Stimulated activated memory B cell treated with anti-CD40 and anti-IgM and Interleukin-4, amounts not matched to agents 10 μg/mL and 1 μg/mL and 100 μg/mL, for 72 hours (primary cell): ENCODE results near the gene NT5C1B.

Experiments
- ATAC-seq: fragments of 150-1000 bp; cut with Tn5 transposase; 2 replicates; pipeline ENCODE4 v1.10.0; 2021
- H3K27ac Mint-ChIP-seq: one replicate; pipeline ENCODE4 v1.8.0; 2022; ENCODE audit warnings: mild to moderate bottlenecking, mixed read lengths
- H3K27me3 Mint-ChIP-seq: one replicate; pipeline ENCODE4 v1.8.0; 2022; ENCODE audit warnings: mixed read lengths
- H3K36me3 Mint-ChIP-seq: one replicate; pipeline ENCODE4 v1.8.0; 2022; ENCODE audit warnings: mixed read lengths
- H3K4me1 Mint-ChIP-seq: one replicate; pipeline ENCODE4 v1.8.0; 2022; ENCODE audit warnings: mixed read lengths
- H3K4me3 Mint-ChIP-seq: one replicate; pipeline ENCODE4 v1.8.0; 2022; ENCODE audit warnings: mild to moderate bottlenecking, moderate library complexity, mixed read lengths
- H3K9me3 Mint-ChIP-seq: one replicate; pipeline ENCODE4 v1.8.0; 2022; ENCODE audit warnings: mixed read lengths

NT5C1B gene

GRCh38 chr2:18548621-18549020, 40.7 kb downstream of the NT5C1B start:
- no peaks in the 10 kb centered on the region for H3K9me3 Mint-ChIP-seq
- H3K27me3 Mint-ChIP-seq, result no peaks in the 10 kb centered on the region
- peaks cover 13% of the 10 kb centered on the region for H3K36me3 Mint-ChIP-seq
- H3K4me1 Mint-ChIP-seq, result peaks cover 49% of the 10 kb centered on the region
- no peak overlapping the region for H3K27ac Mint-ChIP-seq
- ATAC-seq, result no peak
- H3K4me3 Mint-ChIP-seq, result no peak overlapping the region

GRCh38 chr2:18546567-18546966, 42.8 kb downstream of the NT5C1B start:
- peaks cover 34% of the 10 kb centered on the region for H3K4me1 Mint-ChIP-seq
- peaks cover 2% of the 10 kb centered on the region for H3K9me3 Mint-ChIP-seq
- peaks cover 16% of the 10 kb centered on the region for H3K36me3 Mint-ChIP-seq
- H3K27me3 Mint-ChIP-seq, result no peaks in the 10 kb centered on the region
- ATAC-seq, result no peak
- H3K27ac Mint-ChIP-seq, result no peak overlapping the region
- no peak overlapping the region for H3K4me3 Mint-ChIP-seq

DNA sequence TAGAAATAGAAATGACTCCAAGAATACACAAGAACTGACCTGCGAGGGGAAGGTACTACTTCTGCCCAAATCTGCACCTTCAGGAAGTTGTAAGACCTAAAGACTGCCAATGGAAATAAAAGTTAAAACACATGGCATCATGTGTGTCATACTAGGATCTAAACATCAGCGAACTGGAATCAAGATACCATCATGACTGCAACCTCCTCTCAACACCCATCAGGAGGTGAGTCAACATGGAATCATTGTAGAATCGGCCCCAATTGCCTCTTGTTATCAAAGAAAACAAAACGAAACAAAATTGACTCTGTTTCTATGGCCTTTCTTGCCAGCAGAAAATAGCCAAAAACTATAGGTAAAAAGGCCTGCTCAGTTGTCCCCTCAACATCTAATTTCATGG, 44.0 kb downstream of the NT5C1B start:
- ATAC-seq, result no peak
- Mint-ChIP-seq H3K4me3 (no peak overlapping the region), H3K9me3 (peaks cover 8% of the 10 kb centered on the region), H3K27ac (no peak overlapping the region), H3K27me3 (no peaks in the 10 kb centered on the region), H3K36me3 (peaks cover 25% of the 10 kb centered on the region), H3K4me1 (peaks cover 31% of the 10 kb centered on the region)

DNA sequence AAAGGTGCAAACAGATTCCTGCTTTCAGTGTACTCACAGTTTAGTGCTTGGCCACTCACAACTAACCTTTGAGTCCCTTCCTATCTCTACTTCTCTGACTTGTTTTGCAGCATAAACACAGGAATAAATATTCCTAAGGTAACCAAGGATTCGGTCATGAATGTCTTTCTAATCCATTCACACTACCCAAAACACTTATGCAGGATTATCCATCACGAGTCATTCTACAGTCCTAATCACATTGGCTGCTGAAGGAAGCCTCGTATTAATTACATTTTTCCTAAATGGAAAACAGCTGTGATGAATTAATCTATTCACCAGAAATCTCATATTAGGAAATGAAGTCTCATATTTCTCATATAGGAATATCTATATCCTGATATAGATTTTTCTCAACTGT, 45.2 kb downstream of the NT5C1B start:
- Mint-ChIP-seq H3K27me3 (no peaks in the 10 kb centered on the region), H3K9me3 (peaks cover 8% of the 10 kb centered on the region), H3K4me3 (no peak overlapping the region), H3K36me3 (peaks cover 21% of the 10 kb centered on the region), H3K4me1 (peaks cover 21% of the 10 kb centered on the region), H3K27ac (no peak overlapping the region)
- ATAC-seq, result no peak

- H3K4me3 Mint-ChIP-seq, result no peak overlapping the region
- peaks cover under 1% of the 10 kb centered on the region for H3K4me1 Mint-ChIP-seq
- no peak for ATAC-seq
- H3K27ac Mint-ChIP-seq, result no peak overlapping the region
- peaks cover 8% of the 10 kb centered on the region for H3K9me3 Mint-ChIP-seq
- H3K36me3 Mint-ChIP-seq, result peaks cover 16% of the 10 kb centered on the region
- H3K27me3 Mint-ChIP-seq, result peaks cover 3% of the 10 kb centered on the region
These were observed 48.5 kb downstream of the NT5C1B start for GRCh38 chr2:18540872-18541271.

GRCh38 chr2:18536697-18537096, 52.7 kb downstream of the NT5C1B start:
- Mint-ChIP-seq H3K4me3 (no peak overlapping the region), H3K27me3 (peaks cover 16% of the 10 kb centered on the region), H3K4me1 (no peaks in the 10 kb centered on the region), H3K36me3 (peaks cover 12% of the 10 kb centered on the region), H3K27ac (no peak overlapping the region), H3K9me3 (peaks cover 5% of the 10 kb centered on the region)
- no peak for ATAC-seq

GRCh38 chr2:18536100-18536499, 53.3 kb downstream of the NT5C1B start:
- H3K9me3 Mint-ChIP-seq, result peaks cover 5% of the 10 kb centered on the region
- peaks cover 6% of the 10 kb centered on the region for H3K36me3 Mint-ChIP-seq
- H3K4me1 Mint-ChIP-seq, result no peaks in the 10 kb centered on the region
- H3K27ac Mint-ChIP-seq, result no peak overlapping the region
- peaks cover 16% of the 10 kb centered on the region for H3K27me3 Mint-ChIP-seq
- H3K4me3 Mint-ChIP-seq, result no peak overlapping the region
- ATAC-seq, result no peak

- no peak for ATAC-seq
- Mint-ChIP-seq H3K4me1 (no peaks in the 10 kb centered on the region), H3K4me3 (no peak overlapping the region), H3K27me3 (peaks cover 16% of the 10 kb centered on the region), H3K27ac (no peak overlapping the region), H3K36me3 (no peaks in the 10 kb centered on the region), H3K9me3 (no peaks in the 10 kb centered on the region)
These were observed 58.2 kb downstream of the NT5C1B start for GRCh38 chr2:18531194-18531593.

DNA sequence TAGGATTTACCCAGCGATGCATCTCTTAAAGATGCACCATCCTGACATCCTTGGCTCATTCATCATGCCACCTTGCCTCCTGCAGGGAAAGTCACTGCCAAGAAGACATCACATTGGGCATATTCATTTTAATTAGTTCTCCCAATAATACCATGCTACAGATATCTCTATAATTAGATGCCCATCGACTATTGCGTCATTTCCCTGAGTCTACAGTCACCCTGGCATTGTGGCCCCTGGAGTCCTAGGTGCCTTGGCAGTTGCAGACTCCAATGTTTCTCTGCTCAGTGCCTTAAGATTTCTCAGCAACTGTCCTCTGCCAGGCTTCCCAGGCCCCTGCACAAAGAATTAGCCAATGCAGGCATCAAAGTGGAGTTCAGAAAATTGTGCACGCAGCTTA, 61.5 kb downstream of the NT5C1B start:
- no peaks in the 10 kb centered on the region for H3K4me1 Mint-ChIP-seq
- ATAC-seq, result no peak
- no peak overlapping the region for H3K4me3 Mint-ChIP-seq
- H3K9me3 Mint-ChIP-seq, result no peaks in the 10 kb centered on the region
- H3K27me3 Mint-ChIP-seq, result no peaks in the 10 kb centered on the region
- no peak overlapping the region for H3K27ac Mint-ChIP-seq
- H3K36me3 Mint-ChIP-seq, result no peaks in the 10 kb centered on the region

DNA sequence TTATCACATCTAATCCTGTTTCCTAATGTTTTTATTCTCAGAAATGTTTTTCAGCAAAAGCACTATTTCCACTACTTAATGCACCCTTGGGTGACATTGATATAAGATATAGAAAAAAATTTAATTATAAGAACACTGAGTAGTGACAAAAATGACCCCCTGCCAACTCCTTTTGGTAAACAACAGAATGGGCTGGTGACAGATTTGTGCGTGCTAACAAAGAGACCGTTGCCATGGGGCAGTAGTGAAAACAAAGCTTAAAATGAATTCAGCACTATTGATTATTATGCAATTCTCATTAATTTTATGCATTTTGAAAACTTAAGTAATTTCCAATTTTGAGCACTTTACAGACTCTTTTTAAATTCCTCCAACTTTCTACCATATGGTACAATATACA, 62.0 kb downstream of the NT5C1B start:
- no peaks in the 10 kb centered on the region for H3K36me3 Mint-ChIP-seq
- no peaks in the 10 kb centered on the region for H3K9me3 Mint-ChIP-seq
- ATAC-seq, result no peak
- no peak overlapping the region for H3K27ac Mint-ChIP-seq
- H3K4me1 Mint-ChIP-seq, result no peaks in the 10 kb centered on the region
- H3K27me3 Mint-ChIP-seq, result no peaks in the 10 kb centered on the region
- H3K4me3 Mint-ChIP-seq, result no peak overlapping the region

- Mint-ChIP-seq H3K4me1 (no peaks in the 10 kb centered on the region), H3K27ac (no peak overlapping the region), H3K9me3 (no peaks in the 10 kb centered on the region), H3K36me3 (no peaks in the 10 kb centered on the region), H3K4me3 (no peak overlapping the region), H3K27me3 (no peaks in the 10 kb centered on the region)
- ATAC-seq, result no peak
These were observed 62.9 kb downstream of the NT5C1B start for GRCh38 chr2:18526429-18526828.

- no peak overlapping the region for H3K27ac Mint-ChIP-seq
- H3K27me3 Mint-ChIP-seq, result no peaks in the 10 kb centered on the region
- no peaks in the 10 kb centered on the region for H3K4me1 Mint-ChIP-seq
- H3K4me3 Mint-ChIP-seq, result no peak overlapping the region
- no peaks in the 10 kb centered on the region for H3K9me3 Mint-ChIP-seq
- no peak for ATAC-seq
- H3K36me3 Mint-ChIP-seq, result no peaks in the 10 kb centered on the region
These were observed 63.5 kb downstream of the NT5C1B start for GRCh38 chr2:18525852-18526251.

GRCh38 chr2:18525236-18525635, 64.1 kb downstream of the NT5C1B start:
- H3K4me3 Mint-ChIP-seq, result no peak overlapping the region
- H3K27me3 Mint-ChIP-seq, result no peaks in the 10 kb centered on the region
- no peaks in the 10 kb centered on the region for H3K36me3 Mint-ChIP-seq
- H3K4me1 Mint-ChIP-seq, result no peaks in the 10 kb centered on the region
- H3K9me3 Mint-ChIP-seq, result no peaks in the 10 kb centered on the region
- no peak overlapping the region for H3K27ac Mint-ChIP-seq
- ATAC-seq, result no peak

GRCh38 chr2:18522484-18523146, 66.8 kb downstream of the NT5C1B start:
- H3K27me3 Mint-ChIP-seq, result peaks cover 9% of the 10 kb centered on the region
- ATAC-seq, result no peak

GRCh38 chr2:18520451-18521425, 68.6 kb downstream of the NT5C1B start:
- Mint-ChIP-seq H3K27me3 (peaks cover 28% of the 10 kb centered on the region), H3K4me3 (no peak overlapping the region), H3K36me3 (no peaks in the 10 kb centered on the region), H3K4me1 (no peaks in the 10 kb centered on the region), H3K9me3 (no peaks in the 10 kb centered on the region), H3K27ac (no peak overlapping the region)
- ATAC-seq, result peak; percentile 64

More at GRCh38 chr2:18522484-18523146, 66.8 kb downstream of the NT5C1B start:
- Mint-ChIP-seq H3K9me3 (no peaks in the 10 kb centered on the region), H3K4me3 (no peak overlapping the region), H3K36me3 (no peaks in the 10 kb centered on the region), H3K27ac (no peak overlapping the region), H3K4me1 (no peaks in the 10 kb centered on the region)
